Liver (tissue), 3 donors: Measurements from ENCODE around the gene WDFY3.

Experiments used
- ATF3 ChIP-seq: IDR thresholded peaks from 2 replicates; pipeline ENCODE4 v1.6.1; 2016; ENCODE audit warnings: antibody characterized with exemption
- CTCF ChIP-seq: fragments of 150-350 bp; IDR thresholded peaks from 2 replicates; pipeline ENCODE4 v1.5.1; 2017; ENCODE audit warnings: improper control_type of control experiment, low read depth, low read length; ENCODE audit not compliant: missing input control
- FOXA1 ChIP-seq: IDR thresholded peaks from 2 replicates; pipeline ENCODE4 v1.6.1; 2016; ENCODE audit warnings: antibody characterized with exemption
- donor health status: healthy.
- donor health status: healthy.

GRCh38 chr4:84632092-84632491 lies 334.4 kb downstream of the WDFY3 start:
- TF ChIP-seq CTCF (no peak), ATF3 (no peak), FOXA1 (no peak)
